Neural cell (in vitro differentiated cells): Measurements from ENCODE around the gene CCDC159.

Source experiments
- CTCF ChIP-seq: fragments of 450-650 bp; IDR thresholded peaks from 2 replicates; pipeline ENCODE4 v1.5.1; 2014; ENCODE audit warnings: antibody characterized with exemption, mild to moderate bottlenecking, moderate library complexity; ENCODE audit not compliant: poor library complexity, severe bottlenecking
- MXI1 ChIP-seq: fragments of 450-650 bp; conservative IDR thresholded peaks from 2 replicates; pipeline ENCODE4 v1.6.1; 2014; ENCODE audit warnings: antibody characterized with exemption, mild to moderate bottlenecking; ENCODE audit not compliant: poor library complexity, severe bottlenecking
- POLR2AphosphoS5 ChIP-seq: IDR thresholded peaks from 2 replicates; pipeline ENCODE4 v1.6.1; 2012
- RAD21 ChIP-seq: fragments of 450-650 bp; conservative IDR thresholded peaks from 2 replicates; pipeline ENCODE4 v1.6.1; 2014; ENCODE audit warnings: antibody characterized with exemption, mild to moderate bottlenecking, moderate library complexity
- REST ChIP-seq: IDR thresholded peaks from 2 replicates; pipeline ENCODE4 v1.6.1; 2012; ENCODE audit warnings: borderline replicate concordance

GRCh38 chr19:11356676-11357550, 10.6 kb downstream of the CCDC159 start:
- TF ChIP-seq CTCF (no peak), MXI1 (no peak), POLR2AphosphoS5 (no peak), RAD21 (no peak), REST (no peak)
